ENCODE measurements around the gene GAS2L2. TPM values are rescaled to one million over a fixed set of nuclear protein-coding genes. Genes with fewer than 3 reads are reported as not detected.
A peak's percentile ranks its signal among the peaks of the same experiment; 100 is the strongest.
"Not testable (repeated sequence)": the region's sequence is repeated elsewhere in the genome, so short reads cannot be mapped to it uniquely, and the experiment has no call there.

GAS2L2 gene
- total and polyA plus RNA-seq, 4 donors = 1.6 to 11.5 (median 3.9) TPM

DNA sequence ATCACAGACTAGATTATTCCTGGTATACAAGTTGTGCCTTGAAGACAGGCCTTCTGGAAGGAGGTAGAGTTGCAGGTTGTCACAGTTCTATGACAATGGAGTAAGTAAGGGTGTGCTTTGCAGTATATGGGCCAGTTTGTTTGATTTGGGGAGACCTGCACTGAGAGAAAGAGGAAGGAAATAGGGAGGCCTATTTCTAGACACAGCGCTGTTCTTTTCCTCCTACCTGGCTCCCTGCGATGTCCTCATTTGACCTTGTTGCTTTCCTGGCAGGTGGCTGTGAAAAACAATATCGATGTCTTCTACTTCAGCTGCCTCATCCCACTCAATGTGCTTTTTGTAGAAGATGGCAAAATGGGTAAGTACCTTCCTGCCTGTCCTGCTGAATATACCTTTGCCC, 44.1 kb downstream of the GAS2L2 start:
- Histone ChIP-seq H3K4me1 (ENCODE audit: control insufficient read depth in 5 of 5, insufficient read depth in 5 of 5, low read length in 5 of 5) (peaks cover 6 to 24% (median 8%) of the 10 kb centered on the region in 5 donors), H3K9ac (ENCODE audit: insufficient read depth in 1 of 2, low read length in 2 of 2) (no peak overlapping the region), H3K9me3 (ENCODE audit: control insufficient read depth in 4 of 4, insufficient read depth in 3 of 4, low read length in 3 of 4) (no peaks in the 10 kb centered on the region), H3K4me3 (no peak overlapping the region), H3K27me3 (ENCODE audit: control insufficient read depth in 3 of 3, insufficient read depth in 3 of 3, low read length in 2 of 3) (no peaks in the 10 kb centered on the region), H3K36me3 (ENCODE audit: control insufficient read depth in 4 of 4, insufficient read depth in 4 of 4, low read length in 4 of 4) (peaks cover 8 to 15% (median 12%) of the 10 kb centered on the region in 4 donors), H3K27ac (ENCODE audit: low read depth in 1 of 2, low read length in 1 of 2) (peak overlapping the region in 1 of 2 donors; percentile 33)
- DNase-seq = no peak
- no peak for TF ChIP-seq CTCF (IDR thresholded peaks at IDR 0.05; ENCODE audit: control extremely low read depth, extremely low read depth)
- 16 to 56% methylated on average over 3 of the region's 3 CpGs for WGBS, 2 donors
- ATAC-seq (ENCODE audit: insufficient read depth, low FRiP score) = no peak

- Histone ChIP-seq H3K36me3 (ENCODE audit: control insufficient read depth in 4 of 4, insufficient read depth in 4 of 4, low read length in 4 of 4) (peaks cover 5 to 14% (median 9%) of the 10 kb centered on the region in 4 donors), H3K27me3 (ENCODE audit: control insufficient read depth in 3 of 3, insufficient read depth in 3 of 3, low read length in 2 of 3) (no peaks in the 10 kb centered on the region), H3K9ac (ENCODE audit: insufficient read depth in 1 of 2, low read length in 2 of 2) (no peak overlapping the region), H3K9me3 (ENCODE audit: control insufficient read depth in 4 of 4, insufficient read depth in 3 of 4, low read length in 3 of 4) (no peaks in the 10 kb centered on the region), H3K27ac (ENCODE audit: low read depth in 1 of 2, low read length in 1 of 2) (no peak overlapping the region), H3K4me1 (ENCODE audit: control insufficient read depth in 5 of 5, insufficient read depth in 5 of 5, low read length in 5 of 5) (peaks cover 4 to 21% (median 6%) of the 10 kb centered on the region in 5 donors), H3K4me3 (no peak overlapping the region)
- DNase-seq = no peak
- 75 to 79% methylated on average over 3 of the region's 3 CpGs for WGBS, 2 donors
- ATAC-seq (ENCODE audit: insufficient read depth, low FRiP score) = no peak
- no peak for TF ChIP-seq CTCF (IDR thresholded peaks at IDR 0.05; ENCODE audit: control extremely low read depth, extremely low read depth)
These were observed 44.9 kb downstream of the GAS2L2 start for GRCh38 chr17:35708149-35708548.

DNA sequence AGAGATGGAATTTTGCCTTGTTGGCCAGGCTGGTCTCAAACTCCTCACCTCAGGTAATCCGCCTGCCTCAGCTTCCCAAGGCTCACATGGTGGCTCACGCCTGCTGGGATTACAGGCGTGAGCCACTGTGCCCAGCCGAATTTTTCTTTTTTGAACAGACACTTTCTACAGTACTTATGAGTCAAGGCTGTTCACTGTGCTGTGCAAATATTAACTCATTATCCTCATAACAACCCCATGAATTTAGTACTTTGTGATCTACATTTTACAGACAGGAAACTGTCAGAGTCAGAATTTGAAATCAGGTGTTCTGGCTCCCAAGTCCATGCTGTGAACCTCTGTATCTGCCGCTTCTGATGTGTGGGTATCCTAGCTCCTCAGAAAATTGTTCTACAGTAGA, 47.3 kb downstream of the GAS2L2 start:
- H3K9me3 ChIP-seq (ENCODE audit: control insufficient read depth in 4 of 4, insufficient read depth in 3 of 4, low read length in 3 of 4) = no peaks in the 10 kb centered on the region
- H3K4me3 ChIP-seq = no peak overlapping the region
- H3K27ac ChIP-seq (ENCODE audit: low read depth in 1 of 2, low read length in 1 of 2) = no peak overlapping the region
- H3K4me1 ChIP-seq (ENCODE audit: control insufficient read depth in 5 of 5, insufficient read depth in 5 of 5, low read length in 5 of 5) = peaks cover 0 to 8% (median 1%) of the 10 kb centered on the region in 5 donors
- no peak for DNase-seq
- 62% methylated on average over 5 of the region's 5 CpGs for WGBS, 2 donors
- no peaks in the 10 kb centered on the region for H3K27me3 ChIP-seq (ENCODE audit: control insufficient read depth in 3 of 3, insufficient read depth in 3 of 3, low read length in 2 of 3)
- ATAC-seq (ENCODE audit: insufficient read depth, low FRiP score) = no peak
- TF ChIP-seq CTCF (IDR thresholded peaks at IDR 0.05; ENCODE audit: control extremely low read depth, extremely low read depth) = no peak
- H3K36me3 ChIP-seq (ENCODE audit: control insufficient read depth in 4 of 4, insufficient read depth in 4 of 4, low read length in 4 of 4) = peaks cover 0 to 10% (median 6%) of the 10 kb centered on the region in 4 donors
- no peak overlapping the region for H3K9ac ChIP-seq (ENCODE audit: insufficient read depth in 1 of 2, low read length in 2 of 2)

GRCh38 chr17:35705230-35705629, 47.8 kb downstream of the GAS2L2 start:
- no peak for TF ChIP-seq CTCF (IDR thresholded peaks at IDR 0.05; ENCODE audit: control extremely low read depth, extremely low read depth)
- H3K9ac ChIP-seq (ENCODE audit: insufficient read depth in 1 of 2, low read length in 2 of 2) = no peak overlapping the region
- no peaks in the 10 kb centered on the region for H3K27me3 ChIP-seq (ENCODE audit: control insufficient read depth in 3 of 3, insufficient read depth in 3 of 3, low read length in 2 of 3)
- no peak overlapping the region for H3K4me3 ChIP-seq
- no peaks in the 10 kb centered on the region for H3K9me3 ChIP-seq (ENCODE audit: control insufficient read depth in 4 of 4, insufficient read depth in 3 of 4, low read length in 3 of 4)
- ATAC-seq (ENCODE audit: insufficient read depth, low FRiP score) (no peak), DNase-seq (no peak)
- H3K4me1 ChIP-seq (ENCODE audit: control insufficient read depth in 5 of 5, insufficient read depth in 5 of 5, low read length in 5 of 5) = peaks cover 0 to 8% (median 1%) of the 10 kb centered on the region in 5 donors
- 95 to 98% methylated on average over 1 of the region's 1 CpG for WGBS, 2 donors
- H3K36me3 ChIP-seq (ENCODE audit: control insufficient read depth in 4 of 4, insufficient read depth in 4 of 4, low read length in 4 of 4) = peaks cover 0 to 6% (median 4%) of the 10 kb centered on the region in 4 donors
- H3K27ac ChIP-seq (ENCODE audit: low read depth in 1 of 2, low read length in 1 of 2) = no peak overlapping the region

DNA sequence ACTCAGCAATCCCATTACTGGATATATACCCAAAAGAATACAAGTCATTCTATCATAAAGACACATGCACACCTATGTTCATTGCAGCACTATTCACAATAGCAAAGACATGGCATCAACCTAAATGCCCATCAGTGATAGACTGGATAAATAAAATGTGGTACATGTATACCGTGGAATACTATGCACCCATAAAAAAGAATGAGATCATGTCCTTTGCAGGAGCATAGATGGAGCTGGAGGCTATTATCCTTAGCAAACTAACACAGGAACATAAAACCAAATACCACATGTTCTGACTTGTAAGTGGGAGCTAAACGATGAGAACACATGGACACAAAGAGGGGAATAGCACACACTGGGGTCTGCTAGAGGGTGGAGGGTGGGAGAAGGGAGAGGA, 49.7 kb downstream of the GAS2L2 start:
- not testable (repeated sequence) for H3K9me3 ChIP-seq (ENCODE audit: control insufficient read depth in 4 of 4, insufficient read depth in 3 of 4, low read length in 3 of 4); ATAC-seq (ENCODE audit: insufficient read depth, low FRiP score); H3K9ac ChIP-seq (ENCODE audit: insufficient read depth in 1 of 2, low read length in 2 of 2); H3K27ac ChIP-seq (ENCODE audit: low read depth in 1 of 2, low read length in 1 of 2); H3K27me3 ChIP-seq (ENCODE audit: control insufficient read depth in 3 of 3, insufficient read depth in 3 of 3, low read length in 2 of 3); H3K4me3 ChIP-seq; H3K4me1 ChIP-seq (ENCODE audit: control insufficient read depth in 5 of 5, insufficient read depth in 5 of 5, low read length in 5 of 5); H3K36me3 ChIP-seq (ENCODE audit: control insufficient read depth in 4 of 4, insufficient read depth in 4 of 4, low read length in 4 of 4); DNase-seq
- 98 to 99% methylated on average over 2 of the region's 2 CpGs for WGBS, 2 donors

Measured in lung (tissue), 12 donors.